ENCODE results near the gene ADAMTS16. TPM values are rescaled to one million over a fixed set of nuclear protein-coding genes. Genes with fewer than 3 reads are reported as not detected.

The ADAMTS16 gene
- total and polyA plus RNA-seq, 2 experiments from 2014 or later: 2.8 to 15.4 TPM

DNA sequence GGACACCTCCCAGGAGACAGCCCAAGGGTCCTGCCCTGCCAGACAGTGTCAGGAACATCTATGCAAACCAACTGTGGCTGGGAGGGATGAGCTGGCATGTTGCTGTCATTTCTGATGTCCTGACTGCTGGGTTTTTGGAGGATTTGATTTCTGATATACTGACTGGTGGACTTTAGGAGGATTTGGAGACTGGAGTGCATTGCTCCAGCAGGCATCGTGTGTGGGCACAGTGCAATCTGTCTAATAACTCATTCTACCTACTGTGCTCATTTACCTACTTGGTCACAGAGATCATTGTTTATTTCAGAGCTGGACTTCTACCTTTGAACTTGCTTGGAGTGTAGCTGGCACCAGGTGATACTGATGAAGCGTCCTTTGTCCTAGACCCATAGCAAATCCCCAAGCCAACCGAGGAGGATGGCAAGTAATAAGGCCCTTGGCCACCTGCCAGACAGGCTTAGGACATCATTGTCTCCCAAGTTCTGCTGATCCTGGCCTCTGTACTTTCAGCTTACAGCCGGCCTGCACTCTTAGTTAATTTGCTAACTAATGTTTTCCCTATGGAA lies 158.0 kb downstream of the ADAMTS16 start:
- TF ChIP-seq, protein P1, sequence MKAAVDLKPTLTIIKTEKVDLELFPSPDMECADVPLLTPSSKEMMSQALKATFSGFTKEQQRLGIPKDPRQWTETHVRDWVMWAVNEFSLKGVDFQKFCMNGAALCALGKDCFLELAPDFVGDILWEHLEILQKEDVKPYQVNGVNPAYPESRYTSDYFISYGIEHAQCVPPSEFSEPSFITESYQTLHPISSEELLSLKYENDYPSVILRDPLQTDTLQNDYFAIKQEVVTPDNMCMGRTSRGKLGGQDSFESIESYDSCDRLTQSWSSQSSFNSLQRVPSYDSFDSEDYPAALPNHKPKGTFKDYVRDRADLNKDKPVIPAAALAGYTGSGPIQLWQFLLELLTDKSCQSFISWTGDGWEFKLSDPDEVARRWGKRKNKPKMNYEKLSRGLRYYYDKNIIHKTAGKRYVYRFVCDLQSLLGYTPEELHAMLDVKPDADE (IDR thresholded peaks at IDR 0.05): no peak
- TF ChIP-seq ZNF331 (CRISPR knock-in tag; IDR thresholded peaks at IDR 0.05; ENCODE audit: low read depth) (no peak), POLR2AphosphoS5 (IDR thresholded peaks at IDR 0.05; ENCODE audit: low read depth) (no peak), JUNB (IDR thresholded peaks at IDR 0.05; ENCODE audit: unreplicated experiment) (no peak), EZH2phosphoT487 (IDR thresholded peaks at IDR 0.05; ENCODE audit: unreplicated experiment) (no peak), NANOG (IDR thresholded peaks at IDR 0.05; ENCODE audit: borderline replicate concordance) (no peak), ZNF114 (CRISPR knock-in tag; IDR thresholded peaks at IDR 0.05) (no peak), CREB1 (CRISPR knock-in tag; IDR thresholded peaks at IDR 0.05; ENCODE audit: low read depth) (no peak)
- TF ChIP-seq, protein P2, sequence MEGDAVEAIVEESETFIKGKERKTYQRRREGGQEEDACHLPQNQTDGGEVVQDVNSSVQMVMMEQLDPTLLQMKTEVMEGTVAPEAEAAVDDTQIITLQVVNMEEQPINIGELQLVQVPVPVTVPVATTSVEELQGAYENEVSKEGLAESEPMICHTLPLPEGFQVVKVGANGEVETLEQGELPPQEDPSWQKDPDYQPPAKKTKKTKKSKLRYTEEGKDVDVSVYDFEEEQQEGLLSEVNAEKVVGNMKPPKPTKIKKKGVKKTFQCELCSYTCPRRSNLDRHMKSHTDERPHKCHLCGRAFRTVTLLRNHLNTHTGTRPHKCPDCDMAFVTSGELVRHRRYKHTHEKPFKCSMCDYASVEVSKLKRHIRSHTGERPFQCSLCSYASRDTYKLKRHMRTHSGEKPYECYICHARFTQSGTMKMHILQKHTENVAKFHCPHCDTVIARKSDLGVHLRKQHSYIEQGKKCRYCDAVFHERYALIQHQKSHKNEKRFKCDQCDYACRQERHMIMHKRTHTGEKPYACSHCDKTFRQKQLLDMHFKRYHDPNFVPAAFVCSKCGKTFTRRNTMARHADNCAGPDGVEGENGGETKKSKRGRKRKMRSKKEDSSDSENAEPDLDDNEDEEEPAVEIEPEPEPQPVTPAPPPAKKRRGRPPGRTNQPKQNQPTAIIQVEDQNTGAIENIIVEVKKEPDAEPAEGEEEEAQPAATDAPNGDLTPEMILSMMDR (conservative IDR thresholded peaks at IDR 0.05; ENCODE audit: low read depth in 2 of 2): no peak
- TF ChIP-seq, protein P3, sequence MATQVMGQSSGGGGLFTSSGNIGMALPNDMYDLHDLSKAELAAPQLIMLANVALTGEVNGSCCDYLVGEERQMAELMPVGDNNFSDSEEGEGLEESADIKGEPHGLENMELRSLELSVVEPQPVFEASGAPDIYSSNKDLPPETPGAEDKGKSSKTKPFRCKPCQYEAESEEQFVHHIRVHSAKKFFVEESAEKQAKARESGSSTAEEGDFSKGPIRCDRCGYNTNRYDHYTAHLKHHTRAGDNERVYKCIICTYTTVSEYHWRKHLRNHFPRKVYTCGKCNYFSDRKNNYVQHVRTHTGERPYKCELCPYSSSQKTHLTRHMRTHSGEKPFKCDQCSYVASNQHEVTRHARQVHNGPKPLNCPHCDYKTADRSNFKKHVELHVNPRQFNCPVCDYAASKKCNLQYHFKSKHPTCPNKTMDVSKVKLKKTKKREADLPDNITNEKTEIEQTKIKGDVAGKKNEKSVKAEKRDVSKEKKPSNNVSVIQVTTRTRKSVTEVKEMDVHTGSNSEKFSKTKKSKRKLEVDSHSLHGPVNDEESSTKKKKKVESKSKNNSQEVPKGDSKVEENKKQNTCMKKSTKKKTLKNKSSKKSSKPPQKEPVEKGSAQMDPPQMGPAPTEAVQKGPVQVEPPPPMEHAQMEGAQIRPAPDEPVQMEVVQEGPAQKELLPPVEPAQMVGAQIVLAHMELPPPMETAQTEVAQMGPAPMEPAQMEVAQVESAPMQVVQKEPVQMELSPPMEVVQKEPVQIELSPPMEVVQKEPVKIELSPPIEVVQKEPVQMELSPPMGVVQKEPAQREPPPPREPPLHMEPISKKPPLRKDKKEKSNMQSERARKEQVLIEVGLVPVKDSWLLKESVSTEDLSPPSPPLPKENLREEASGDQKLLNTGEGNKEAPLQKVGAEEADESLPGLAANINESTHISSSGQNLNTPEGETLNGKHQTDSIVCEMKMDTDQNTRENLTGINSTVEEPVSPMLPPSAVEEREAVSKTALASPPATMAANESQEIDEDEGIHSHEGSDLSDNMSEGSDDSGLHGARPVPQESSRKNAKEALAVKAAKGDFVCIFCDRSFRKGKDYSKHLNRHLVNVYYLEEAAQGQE (IDR thresholded peaks at IDR 0.05; ENCODE audit: unreplicated experiment): no peak
- TF ChIP-seq, protein P4, sequence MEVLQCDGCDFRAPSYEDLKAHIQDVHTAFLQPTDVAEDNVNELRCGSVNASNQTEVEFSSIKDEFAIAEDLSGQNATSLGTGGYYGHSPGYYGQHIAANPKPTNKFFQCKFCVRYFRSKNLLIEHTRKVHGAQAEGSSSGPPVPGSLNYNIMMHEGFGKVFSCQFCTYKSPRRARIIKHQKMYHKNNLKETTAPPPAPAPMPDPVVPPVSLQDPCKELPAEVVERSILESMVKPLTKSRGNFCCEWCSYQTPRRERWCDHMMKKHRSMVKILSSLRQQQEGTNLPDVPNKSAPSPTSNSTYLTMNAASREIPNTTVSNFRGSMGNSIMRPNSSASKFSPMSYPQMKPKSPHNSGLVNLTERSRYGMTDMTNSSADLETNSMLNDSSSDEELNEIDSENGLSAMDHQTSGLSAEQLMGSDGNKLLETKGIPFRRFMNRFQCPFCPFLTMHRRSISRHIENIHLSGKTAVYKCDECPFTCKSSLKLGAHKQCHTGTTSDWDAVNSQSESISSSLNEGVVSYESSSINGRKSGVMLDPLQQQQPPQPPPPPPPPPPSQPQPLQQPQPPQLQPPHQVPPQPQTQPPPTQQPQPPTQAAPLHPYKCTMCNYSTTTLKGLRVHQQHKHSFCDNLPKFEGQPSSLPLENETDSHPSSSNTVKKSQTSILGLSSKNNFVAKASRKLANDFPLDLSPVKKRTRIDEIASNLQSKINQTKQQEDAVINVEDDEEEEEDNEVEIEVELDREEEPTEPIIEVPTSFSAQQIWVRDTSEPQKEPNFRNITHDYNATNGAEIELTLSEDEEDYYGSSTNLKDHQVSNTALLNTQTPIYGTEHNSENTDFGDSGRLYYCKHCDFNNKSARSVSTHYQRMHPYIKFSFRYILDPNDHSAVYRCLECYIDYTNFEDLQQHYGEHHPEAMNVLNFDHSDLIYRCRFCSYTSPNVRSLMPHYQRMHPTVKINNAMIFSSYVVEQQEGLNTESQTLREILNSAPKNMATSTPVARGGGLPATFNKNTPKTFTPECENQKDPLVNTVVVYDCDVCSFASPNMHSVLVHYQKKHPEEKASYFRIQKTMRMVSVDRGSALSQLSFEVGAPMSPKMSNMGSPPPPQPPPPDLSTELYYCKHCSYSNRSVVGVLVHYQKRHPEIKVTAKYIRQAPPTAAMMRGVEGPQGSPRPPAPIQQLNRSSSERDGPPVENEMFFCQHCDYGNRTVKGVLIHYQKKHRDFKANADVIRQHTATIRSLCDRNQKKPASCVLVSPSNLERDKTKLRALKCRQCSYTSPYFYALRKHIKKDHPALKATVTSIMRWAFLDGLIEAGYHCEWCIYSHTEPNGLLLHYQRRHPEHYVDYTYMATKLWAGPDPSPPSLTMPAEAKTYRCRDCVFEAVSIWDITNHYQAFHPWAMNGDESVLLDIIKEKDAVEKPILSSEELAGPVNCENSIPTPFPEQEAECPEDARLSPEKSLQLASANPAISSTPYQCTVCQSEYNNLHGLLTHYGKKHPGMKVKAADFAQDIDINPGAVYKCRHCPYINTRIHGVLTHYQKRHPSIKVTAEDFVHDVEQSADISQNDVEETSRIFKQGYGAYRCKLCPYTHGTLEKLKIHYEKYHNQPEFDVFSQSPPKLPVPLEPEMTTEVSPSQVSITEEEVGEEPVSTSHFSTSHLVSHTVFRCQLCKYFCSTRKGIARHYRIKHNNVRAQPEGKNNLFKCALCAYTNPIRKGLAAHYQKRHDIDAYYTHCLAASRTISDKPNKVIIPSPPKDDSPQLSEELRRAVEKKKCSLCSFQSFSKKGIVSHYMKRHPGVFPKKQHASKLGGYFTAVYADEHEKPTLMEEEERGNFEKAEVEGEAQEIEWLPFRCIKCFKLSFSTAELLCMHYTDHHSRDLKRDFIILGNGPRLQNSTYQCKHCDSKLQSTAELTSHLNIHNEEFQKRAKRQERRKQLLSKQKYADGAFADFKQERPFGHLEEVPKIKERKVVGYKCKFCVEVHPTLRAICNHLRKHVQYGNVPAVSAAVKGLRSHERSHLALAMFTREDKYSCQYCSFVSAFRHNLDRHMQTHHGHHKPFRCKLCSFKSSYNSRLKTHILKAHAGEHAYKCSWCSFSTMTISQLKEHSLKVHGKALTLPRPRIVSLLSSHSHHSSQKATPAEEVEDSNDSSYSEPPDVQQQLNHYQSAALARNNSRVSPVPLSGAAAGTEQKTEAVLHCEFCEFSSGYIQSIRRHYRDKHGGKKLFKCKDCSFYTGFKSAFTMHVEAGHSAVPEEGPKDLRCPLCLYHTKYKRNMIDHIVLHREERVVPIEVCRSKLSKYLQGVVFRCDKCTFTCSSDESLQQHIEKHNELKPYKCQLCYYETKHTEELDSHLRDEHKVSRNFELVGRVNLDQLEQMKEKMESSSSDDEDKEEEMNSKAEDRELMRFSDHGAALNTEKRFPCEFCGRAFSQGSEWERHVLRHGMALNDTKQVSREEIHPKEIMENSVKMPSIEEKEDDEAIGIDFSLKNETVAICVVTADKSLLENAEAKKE (CRISPR knock-in tag; IDR thresholded peaks at IDR 0.05): no peak
- H3K4me2 ChIP-seq: no peak overlapping the region
- no peak overlapping the region for H3K4me3 ChIP-seq
- H3F3A ChIP-seq (replicated peaks; ENCODE audit: low read depth): no peaks in the 10 kb centered on the region
- Mint-ChIP-seq H3K9me3 (peaks cover 13% of the 10 kb centered on the region), H3K27me3 (ENCODE audit: insufficient read depth, low read depth, poor library complexity) (peaks cover 4% of the 10 kb centered on the region), H3K36me3 (ENCODE audit: low read depth) (peaks cover 29% of the 10 kb centered on the region), H3K4me1 (peaks cover 6% of the 10 kb centered on the region; the same call in 1 of the 3 replicates), H3K27ac (no peak overlapping the region), H3K4me3 (no peak overlapping the region)
- H3K9me2 ChIP-seq (ENCODE audit: insufficient read depth): 0 out of 2 replicates have a peak, but pooled peaks cover 3% of the 10 kb centered on the region
- ATAC-seq (no peak), DNase-seq (ENCODE audit: low spot score) (no peak)
- H3K79me2 ChIP-seq (replicated peaks; ENCODE audit: insufficient read depth): no peaks in the 10 kb centered on the region
- H2AFZ ChIP-seq: no peak overlapping the region
- no peaks in the 10 kb centered on the region for H3K36me3 ChIP-seq (ENCODE audit: insufficient read depth)
- no peaks in the 10 kb centered on the region for H4K20me1 ChIP-seq (replicated peaks; ENCODE audit: insufficient read depth)
- H3K4me1 ChIP-seq (ENCODE audit: insufficient read depth): no peaks in the 10 kb centered on the region
- H3K27me3 ChIP-seq (ENCODE audit: insufficient read depth): no peaks in the 10 kb centered on the region
- no peak overlapping the region for H3K27ac ChIP-seq (ENCODE audit: low read depth)
